GM12873 (cell line): Measurements from ENCODE around the gene CHRNA7.

ENCODE experiments used
- TF ChIP-seq, protein P1 (sequence below): IDR thresholded peaks from 2 replicates; pipeline ENCODE4 v1.5.1; 2012; ENCODE audit warnings: low read depth, mild to moderate bottlenecking, moderate library complexity, low read length, control low read depth; ENCODE audit not compliant: insufficient read depth; ENCODE audit errors: missing control alignments

The CHRNA7 gene

DNA sequence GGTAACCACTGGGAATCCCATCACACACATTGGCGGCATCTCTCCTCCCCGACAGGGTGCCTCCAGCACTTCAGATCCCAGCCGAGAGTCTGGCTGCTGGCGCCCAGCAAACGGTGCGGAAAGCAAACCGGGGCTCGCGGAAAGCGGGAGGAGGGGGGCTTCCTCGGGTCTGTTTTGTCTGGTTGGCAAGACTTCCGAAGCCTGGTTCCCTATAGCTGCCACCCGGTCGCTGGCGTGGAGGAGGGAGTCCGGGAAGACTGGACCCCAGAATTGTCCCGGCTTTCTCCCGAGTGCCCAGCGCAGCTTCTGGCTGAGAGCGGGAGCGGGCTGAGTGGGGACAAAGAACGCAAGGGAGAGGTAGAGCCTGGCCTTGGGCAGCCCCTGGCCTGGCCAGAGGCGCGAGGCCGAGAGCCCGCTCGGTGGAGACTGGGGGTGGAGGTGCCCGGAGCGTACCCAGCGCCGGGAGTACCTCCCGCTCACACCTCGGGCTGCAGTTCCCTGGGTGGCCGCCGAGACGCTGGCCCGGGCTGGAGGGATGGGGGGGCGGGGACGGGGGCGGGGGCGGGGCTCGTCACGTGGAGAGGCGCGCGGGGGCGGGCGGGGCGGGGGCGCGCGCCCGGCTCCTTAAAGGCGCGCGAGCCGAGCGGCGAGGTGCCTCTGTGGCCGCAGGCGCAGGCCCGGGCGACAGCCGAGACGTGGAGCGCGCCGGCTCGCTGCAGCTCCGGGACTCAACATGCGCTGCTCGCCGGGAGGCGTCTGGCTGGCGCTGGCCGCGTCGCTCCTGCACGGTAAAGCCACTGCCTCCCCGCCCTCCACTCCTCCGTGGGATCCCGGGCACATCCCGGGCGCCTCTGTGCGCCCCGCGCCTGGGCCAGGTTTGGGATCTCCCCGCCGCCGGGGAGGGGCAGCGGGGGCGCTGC, at the start of gene CHRNA7:
TSS of gene CHRNA7 (plus strand) at position 654 of the 920 bp plus-strand sequence. CDS start at position 734, 80 bp downstream.
- TF ChIP-seq, protein P1, sequence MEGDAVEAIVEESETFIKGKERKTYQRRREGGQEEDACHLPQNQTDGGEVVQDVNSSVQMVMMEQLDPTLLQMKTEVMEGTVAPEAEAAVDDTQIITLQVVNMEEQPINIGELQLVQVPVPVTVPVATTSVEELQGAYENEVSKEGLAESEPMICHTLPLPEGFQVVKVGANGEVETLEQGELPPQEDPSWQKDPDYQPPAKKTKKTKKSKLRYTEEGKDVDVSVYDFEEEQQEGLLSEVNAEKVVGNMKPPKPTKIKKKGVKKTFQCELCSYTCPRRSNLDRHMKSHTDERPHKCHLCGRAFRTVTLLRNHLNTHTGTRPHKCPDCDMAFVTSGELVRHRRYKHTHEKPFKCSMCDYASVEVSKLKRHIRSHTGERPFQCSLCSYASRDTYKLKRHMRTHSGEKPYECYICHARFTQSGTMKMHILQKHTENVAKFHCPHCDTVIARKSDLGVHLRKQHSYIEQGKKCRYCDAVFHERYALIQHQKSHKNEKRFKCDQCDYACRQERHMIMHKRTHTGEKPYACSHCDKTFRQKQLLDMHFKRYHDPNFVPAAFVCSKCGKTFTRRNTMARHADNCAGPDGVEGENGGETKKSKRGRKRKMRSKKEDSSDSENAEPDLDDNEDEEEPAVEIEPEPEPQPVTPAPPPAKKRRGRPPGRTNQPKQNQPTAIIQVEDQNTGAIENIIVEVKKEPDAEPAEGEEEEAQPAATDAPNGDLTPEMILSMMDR = peak; percentile 33

GRCh38 chr15:31985607-31986006, 44.7 kb upstream of the CHRNA7 start:
- TF ChIP-seq, protein P1 = no peak

- TF ChIP-seq, protein P1 = no peak
These were observed 37.3 kb upstream of the CHRNA7 start for GRCh38 chr15:31993062-31993461.

GRCh38 chr15:31997711-31998110, 32.6 kb upstream of the CHRNA7 start:
- TF ChIP-seq, protein P1 = no peak

DNA sequence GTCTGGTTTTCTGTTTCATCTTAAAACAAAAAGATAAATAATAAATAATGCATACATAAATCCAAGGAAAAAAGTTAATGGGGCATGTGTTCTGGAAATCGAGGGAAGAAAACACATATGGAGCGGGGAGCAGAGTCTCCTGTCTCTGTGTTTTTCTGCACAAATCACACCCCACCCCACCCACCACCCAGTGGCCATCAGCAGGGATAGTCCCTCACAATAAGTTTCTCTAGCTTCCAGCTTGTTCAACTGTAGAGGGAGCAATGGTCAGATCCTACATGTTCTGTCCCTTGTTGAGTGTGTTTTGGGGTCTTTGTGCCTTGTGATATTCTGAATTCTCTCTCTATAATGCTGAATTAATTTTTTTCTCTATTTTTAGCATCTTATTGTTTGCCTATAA, 26.8 kb upstream of the CHRNA7 start:
- TF ChIP-seq, protein P1 = no peak

DNA sequence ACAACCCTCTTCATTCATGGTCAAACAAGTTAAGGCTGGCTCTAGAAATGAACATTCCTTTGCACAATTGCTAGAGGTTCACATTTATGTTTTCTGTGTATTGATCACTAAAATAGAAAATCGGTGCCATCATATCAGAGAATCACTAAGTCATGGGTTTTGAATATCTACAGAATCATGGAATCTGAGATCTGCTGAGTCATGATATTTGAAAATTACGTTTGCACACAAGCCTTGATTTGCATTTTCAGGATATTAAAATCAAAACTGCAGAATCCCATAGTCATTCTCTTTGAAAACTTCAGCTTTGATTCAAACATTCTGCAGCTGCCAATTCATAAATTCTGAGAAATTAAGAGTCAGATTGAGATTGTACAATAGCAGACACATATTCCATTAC, 26.1 kb upstream of the CHRNA7 start:
- TF ChIP-seq, protein P1 = no peak

DNA sequence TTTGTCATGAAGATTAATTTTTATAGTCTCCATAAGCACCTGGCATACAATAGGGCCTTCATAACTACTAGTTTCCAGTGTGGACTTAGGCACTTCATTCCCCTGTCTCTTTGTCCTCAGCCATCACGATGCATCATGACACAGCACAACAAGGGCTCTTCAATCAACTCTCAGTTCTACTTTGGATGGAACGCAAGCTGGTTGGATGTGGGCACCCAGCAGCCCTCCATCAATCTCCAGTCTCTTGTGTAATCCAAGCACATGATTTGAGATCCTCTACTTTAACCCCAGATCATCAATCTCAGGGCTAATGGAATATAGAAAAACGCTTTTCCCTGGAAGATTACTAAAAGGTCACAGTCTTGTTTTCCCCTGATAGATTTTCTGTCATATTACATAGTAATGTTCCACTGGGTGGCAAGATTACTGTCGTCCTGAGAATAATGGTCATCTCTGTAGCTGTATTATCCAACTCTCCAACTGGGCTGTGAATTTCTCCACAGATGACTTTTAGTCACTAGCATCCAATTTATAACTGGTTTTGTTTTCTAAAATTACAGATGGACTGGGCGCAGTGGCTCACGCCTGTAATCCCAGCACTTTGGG, 22.9 kb upstream of the CHRNA7 start:
- TF ChIP-seq, protein P1 = no peak
